Spleen (tissue), 11 donors: ENCODE data around the gene TFB2M. TPM values are rescaled to one million over a fixed set of nuclear protein-coding genes. Genes with fewer than 3 reads are reported as not detected.

Experiments used
- DNase-seq: peaks from one replicate; pipeline ENCODE4 v3.0.0-alpha.2; 2020
- H3K27ac ChIP-seq, 8 donors: fragments of 200-600 bp; sonication (generic) in 7 of 8; 1 replicate in 4 of 8; 2 replicates in 4 of 8; pipeline versions ENCODE4 v1.5.0 to v1.8.0; 2016 to 2021; ENCODE audit warnings: inconsistent platforms in 4 of 8, mild to moderate bottlenecking in 4 of 8, moderate library complexity in 1 of 8
- H3K27me3 ChIP-seq, 7 donors: fragments of 200-600 bp; sonication (generic) in 6 of 7; replicated peaks in 1 of 7; 1 replicate in 4 of 7; 2 replicates in 3 of 7; pipeline versions ENCODE4 v1.5.0 to v1.8.0; 2016 to 2021; ENCODE audit warnings: inconsistent platforms in 3 of 7, mild to moderate bottlenecking in 1 of 7
- H3K36me3 ChIP-seq, 6 donors: fragments of 200-600 bp; sonication (generic) in 5 of 6; 1 replicate in 4 of 6; 2 replicates in 2 of 6; pipeline versions ENCODE4 v1.5.0 to v1.8.0; 2016 to 2021; ENCODE audit warnings: inconsistent platforms in 2 of 6
- H3K4me1 ChIP-seq, 6 donors: fragments of 200-600 bp; sonication (generic) in 5 of 6; 1 replicate in 3 of 6; 2 replicates in 3 of 6; pipeline versions ENCODE4 v1.5.0 to v1.8.0; 2016 to 2021; ENCODE audit warnings: inconsistent platforms in 3 of 6
- H3K4me3 ChIP-seq, 8 donors: fragments of 200-600 bp; sonication (generic) in 7 of 8; 1 replicate in 4 of 8; 2 replicates in 4 of 8; pipeline versions ENCODE4 v1.5.0 to v1.8.0; 2016 to 2021; ENCODE audit warnings: inconsistent platforms in 4 of 8, mild to moderate bottlenecking in 4 of 8, moderate library complexity in 2 of 8
- H3K9me3 ChIP-seq, 8 donors: fragments of 200-600 bp; sonication (generic) in 7 of 8; 1 replicate in 4 of 8; 2 replicates in 4 of 8; pipeline versions ENCODE4 v1.5.0 to v1.8.0; 2016 to 2021; ENCODE audit warnings: inconsistent platforms in 4 of 8
- POLR2A ChIP-seq, 3 donors: fragments of 450-650 bp; IDR thresholded peaks; one replicate each; pipeline ENCODE4 v1.5.1; 2017; ENCODE audit warnings: antibody characterized with exemption in 3 of 3, mild to moderate bottlenecking in 1 of 3
- POLR2AphosphoS5 ChIP-seq, 3 donors: sonication (generic); formaldehyde crosslinking; IDR thresholded peaks; one replicate each; pipeline ENCODE4 v1.5.1; 2017; ENCODE audit warnings: antibody characterized with exemption in 3 of 3
- WGBS, 5 donors: extraction: QIAGEN DNeasy Blood & Tissue Kit in 3 of 5; methylation state at CpG; one replicate each; pipeline versions ENCODE4 v1.1.5 to v1.1.7; 2013 to 2018; 5-methylcytosine and 5-hydroxymethylcytosine counted together
- intact Hi-C: fragments of 100-400 bp; cut with DNase I; formaldehyde crosslinking; loops from one replicate; pipeline ENCODE4 v1.15.0; 2023; ENCODE audit warnings: low total_unique reads
- polyA plus RNA-seq, 3 donors: library from polyadenylated mRNA; stranded (reverse); fragments of 200-250 nt; gene quantifications; one replicate each; pipeline ENCODE4 v1.2.1, GENCODE V29; 2013
- total RNA-seq, 7 donors: library from RNA; depleted of rRNA in 3 of 7; stranded (reverse); fragments of >200 nt in 3 of 7; fragmentation: NEBNext Ultra II Directional in 4 of 7; extraction: Animal tissue kit (Norgen Biotek cat#: 25700) in 4 of 7; gene quantifications; one replicate each; pipeline versions ENCODE4 v1.1.0 to v1.2.1, GENCODE V29; 2016 to 2021
- TF ChIP-seq, protein P1 (sequence below), 11 experiments: fragments of 200-600 bp in 7 of 11; fragments of 450-650 bp in 4 of 11; sonication (generic) in 4 of 11; IDR thresholded peaks in 8 of 11; conservative IDR thresholded peaks in 3 of 11; 1 replicate in 7 of 11; 2 replicates in 4 of 11; pipeline versions ENCODE4 v1.4.0 to v1.8.0; 2016 to 2021; ENCODE audit warnings: antibody characterized with exemption in 11 of 11, inconsistent platforms in 4 of 11, mild to moderate bottlenecking in 1 of 11
- donor health status: healthy with polysubstance abuse.
- donor health status: DM: no; HTN: no; CAD: no; lungs with moderate emphysema.
- donor health status: DM: no; HTN: no; CAD: no.
- donor health status: Bipolar disorder and iron deficiency.
- donor health status: healthy.
- donor health status: DM: no; HTN: no; CAD: no.
- donor health status: DM: yes; HTN: yes; CAD: no.

Gene TFB2M
- total and polyA plus RNA-seq, 10 donors = 7.2 to 11.9 (median 8.8) TPM

DNA sequence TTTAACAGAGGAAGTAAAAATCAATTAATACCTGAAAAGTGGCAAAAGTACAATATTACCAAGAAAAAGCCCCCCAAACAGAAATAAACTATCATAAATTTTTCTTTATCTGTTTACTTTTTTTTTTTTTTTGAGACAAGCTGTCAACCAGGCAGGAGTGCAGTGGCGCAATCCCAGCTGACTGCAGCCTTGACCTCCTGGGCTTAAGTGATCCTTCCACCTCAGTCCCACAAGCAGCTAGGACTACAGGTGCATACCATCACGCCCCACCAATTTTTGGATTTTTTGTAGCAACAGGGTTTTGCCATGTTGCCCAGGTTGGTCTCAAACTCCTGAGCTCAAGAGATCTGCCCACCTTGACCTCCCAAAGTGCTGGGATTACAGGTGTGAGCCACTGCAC, 8.0 kb downstream of the TFB2M start:
- H3K27ac ChIP-seq = no peak overlapping the region
- TF ChIP-seq, protein P1, sequence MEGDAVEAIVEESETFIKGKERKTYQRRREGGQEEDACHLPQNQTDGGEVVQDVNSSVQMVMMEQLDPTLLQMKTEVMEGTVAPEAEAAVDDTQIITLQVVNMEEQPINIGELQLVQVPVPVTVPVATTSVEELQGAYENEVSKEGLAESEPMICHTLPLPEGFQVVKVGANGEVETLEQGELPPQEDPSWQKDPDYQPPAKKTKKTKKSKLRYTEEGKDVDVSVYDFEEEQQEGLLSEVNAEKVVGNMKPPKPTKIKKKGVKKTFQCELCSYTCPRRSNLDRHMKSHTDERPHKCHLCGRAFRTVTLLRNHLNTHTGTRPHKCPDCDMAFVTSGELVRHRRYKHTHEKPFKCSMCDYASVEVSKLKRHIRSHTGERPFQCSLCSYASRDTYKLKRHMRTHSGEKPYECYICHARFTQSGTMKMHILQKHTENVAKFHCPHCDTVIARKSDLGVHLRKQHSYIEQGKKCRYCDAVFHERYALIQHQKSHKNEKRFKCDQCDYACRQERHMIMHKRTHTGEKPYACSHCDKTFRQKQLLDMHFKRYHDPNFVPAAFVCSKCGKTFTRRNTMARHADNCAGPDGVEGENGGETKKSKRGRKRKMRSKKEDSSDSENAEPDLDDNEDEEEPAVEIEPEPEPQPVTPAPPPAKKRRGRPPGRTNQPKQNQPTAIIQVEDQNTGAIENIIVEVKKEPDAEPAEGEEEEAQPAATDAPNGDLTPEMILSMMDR (IDR thresholded peaks at IDR 0.05 in 8 of 11, conservative IDR thresholded peaks at IDR 0.05 in 3 of 11) = no peak
- TF ChIP-seq POLR2AphosphoS5 (IDR thresholded peaks at IDR 0.05) (no peak), POLR2A (IDR thresholded peaks at IDR 0.05) (no peak)
- no peaks in the 10 kb centered on the region for H3K27me3 ChIP-seq
- H3K4me1 ChIP-seq = peaks cover 0 to 32% (median 0%) of the 10 kb centered on the region in 6 donors
- no peaks in the 10 kb centered on the region for H3K9me3 ChIP-seq
- WGBS, 5 donors = 94 to 98% (median 96%) methylated on average over 2 of the region's 2 CpGs
- H3K36me3 ChIP-seq = peaks cover 3 to 96% (median 58%) of the 10 kb centered on the region in 6 donors
- no peak overlapping the region for H3K4me3 ChIP-seq
- DNase-seq = no peak
- intact Hi-C loops = no loop called here

DNA sequence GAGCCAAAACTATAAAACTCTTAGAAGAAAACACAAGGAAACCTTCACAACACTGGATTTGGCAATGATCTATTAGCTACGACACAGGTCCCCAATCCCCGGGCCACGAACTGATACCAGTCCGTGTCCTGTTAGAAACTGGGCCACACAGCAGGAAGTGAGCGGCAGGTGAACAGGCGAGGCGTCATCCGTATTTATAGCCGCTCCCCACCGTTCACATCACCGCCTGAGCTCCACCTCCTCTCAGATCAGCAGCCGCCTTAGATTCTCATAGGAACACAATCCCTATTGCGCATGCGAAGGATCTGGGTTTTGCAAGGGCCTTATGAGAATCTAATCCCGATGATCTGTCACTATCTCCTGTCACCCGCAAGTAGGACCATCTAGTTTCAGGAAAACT, 11.9 kb downstream of the TFB2M start:
- peaks cover 0 to 3% (median 0%) of the 10 kb centered on the region in 6 donors for H3K4me1 ChIP-seq
- no peaks in the 10 kb centered on the region for H3K27me3 ChIP-seq
- DNase-seq = no peak
- no peak overlapping the region for H3K27ac ChIP-seq
- H3K9me3 ChIP-seq = no peaks in the 10 kb centered on the region
- H3K4me3 ChIP-seq = no peak overlapping the region
- 91 to 98% (median 96%) methylated on average over 16 of the region's 16 CpGs for WGBS, 5 donors
- intact Hi-C loops = no loop called here
- TF ChIP-seq POLR2A (IDR thresholded peaks at IDR 0.05) = no peak
- TF ChIP-seq POLR2AphosphoS5 (IDR thresholded peaks at IDR 0.05) = no peak
- TF ChIP-seq, protein P1 (IDR thresholded peaks at IDR 0.05 in 8 of 11, conservative IDR thresholded peaks at IDR 0.05 in 3 of 11) = no peak
- peaks cover 3 to 100% (median 79%) of the 10 kb centered on the region in 6 donors for H3K36me3 ChIP-seq

DNA sequence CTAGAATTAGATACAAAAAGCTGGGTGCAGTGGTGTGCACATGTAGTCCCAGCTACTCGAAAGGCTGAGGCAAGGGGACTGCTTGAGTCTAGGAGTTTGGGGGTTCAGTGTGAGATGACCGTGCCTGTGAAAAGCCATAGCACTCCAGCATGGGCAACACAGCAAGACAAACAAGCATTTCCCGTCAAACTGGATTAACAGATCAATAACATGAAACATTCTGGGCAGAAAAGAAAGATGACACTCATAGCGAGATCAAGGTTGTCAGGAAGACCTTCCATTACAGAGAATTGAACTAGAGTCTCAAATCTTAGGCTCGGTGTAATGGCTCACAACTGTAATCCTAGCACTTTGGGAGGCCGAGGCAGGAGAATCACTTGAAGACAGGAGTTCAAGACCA, 14.0 kb downstream of the TFB2M start:
- Histone ChIP-seq H3K9me3 (no peaks in the 10 kb centered on the region), H3K27ac (no peak overlapping the region), H3K27me3 (no peaks in the 10 kb centered on the region), H3K4me1 (no peaks in the 10 kb centered on the region), H3K4me3 (no peak overlapping the region), H3K36me3 (peaks cover 0 to 100% (median 89%) of the 10 kb centered on the region in 6 donors)
- WGBS, 5 donors = 88 to 96% (median 93%) methylated on average over 6 of the region's 6 CpGs
- no peak for DNase-seq
- TF ChIP-seq, protein P1 (IDR thresholded peaks at IDR 0.05 in 8 of 11, conservative IDR thresholded peaks at IDR 0.05 in 3 of 11) = no peak
- TF ChIP-seq POLR2AphosphoS5 (IDR thresholded peaks at IDR 0.05) (no peak), POLR2A (IDR thresholded peaks at IDR 0.05) (no peak)
- intact Hi-C loops = no loop called here

DNA sequence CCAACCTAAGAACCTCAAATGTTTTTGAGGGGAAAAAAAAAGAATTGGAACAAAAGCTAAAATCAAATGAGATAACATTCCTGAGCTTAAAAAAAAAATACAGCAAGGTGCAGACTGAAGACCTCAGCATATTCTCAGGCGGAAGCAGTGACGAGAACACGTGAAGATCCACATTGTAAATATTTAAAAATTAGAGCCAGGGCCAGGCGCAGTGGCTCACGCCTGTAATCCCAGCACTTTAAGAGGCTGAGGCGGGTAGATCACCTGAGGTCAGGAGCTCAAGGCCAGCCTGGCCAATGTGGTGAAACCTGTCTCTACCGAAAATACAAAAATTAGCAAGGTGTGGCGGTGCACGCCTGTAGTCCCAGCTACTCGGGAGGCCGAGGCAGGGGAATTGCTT, 15.7 kb downstream of the TFB2M start:
- WGBS, 5 donors = 66 to 71% (median 70%) methylated on average over 11 of the region's 11 CpGs
- Histone ChIP-seq H3K36me3 (peaks cover 0 to 100% (median 77%) of the 10 kb centered on the region in 6 donors), H3K27ac (no peak overlapping the region), H3K4me3 (no peak overlapping the region), H3K4me1 (no peaks in the 10 kb centered on the region), H3K27me3 (no peaks in the 10 kb centered on the region), H3K9me3 (no peaks in the 10 kb centered on the region)
- TF ChIP-seq POLR2A (IDR thresholded peaks at IDR 0.05) (no peak), POLR2AphosphoS5 (IDR thresholded peaks at IDR 0.05) (no peak)
- TF ChIP-seq, protein P1 (IDR thresholded peaks at IDR 0.05 in 8 of 11, conservative IDR thresholded peaks at IDR 0.05 in 3 of 11) = no peak
- no peak for DNase-seq
- intact Hi-C loops = no loop called here
